22Rv1 (cell line): ENCODE data around the gene COL6A3.

Source experiments
- ZFX ChIP-seq: fragments of 450-650 bp; IDR thresholded peaks from 2 replicates; pipeline ENCODE4 v1.6.1; 2017; ENCODE audit warnings: antibody characterized with exemption, borderline replicate concordance
- TF ChIP-seq, protein P1 (sequence below): fragments of 450-650 bp; IDR thresholded peaks from 2 replicates; pipeline ENCODE4 v1.5.1; 2017; ENCODE audit warnings: mild to moderate bottlenecking

DNA sequence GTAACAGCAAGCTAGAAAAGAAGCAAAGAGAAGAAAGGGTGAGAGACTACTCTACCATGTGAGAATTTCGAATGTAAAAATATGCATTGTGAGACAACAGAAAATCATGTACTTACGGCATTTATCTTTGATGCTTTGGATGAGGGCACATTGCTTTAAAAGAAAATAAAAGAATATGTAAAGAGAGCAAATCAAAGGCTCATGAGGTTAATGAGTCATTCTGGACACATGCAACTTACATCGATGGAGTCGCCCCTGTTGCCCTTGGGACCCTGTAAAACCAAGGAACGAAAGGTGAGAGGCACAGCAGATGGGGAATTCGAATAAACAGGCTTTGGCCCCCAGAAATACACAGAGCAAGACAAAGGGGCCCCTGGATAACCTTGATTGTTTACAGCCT, 69.0 kb downstream of the COL6A3 start:
- TF ChIP-seq, protein P1, sequence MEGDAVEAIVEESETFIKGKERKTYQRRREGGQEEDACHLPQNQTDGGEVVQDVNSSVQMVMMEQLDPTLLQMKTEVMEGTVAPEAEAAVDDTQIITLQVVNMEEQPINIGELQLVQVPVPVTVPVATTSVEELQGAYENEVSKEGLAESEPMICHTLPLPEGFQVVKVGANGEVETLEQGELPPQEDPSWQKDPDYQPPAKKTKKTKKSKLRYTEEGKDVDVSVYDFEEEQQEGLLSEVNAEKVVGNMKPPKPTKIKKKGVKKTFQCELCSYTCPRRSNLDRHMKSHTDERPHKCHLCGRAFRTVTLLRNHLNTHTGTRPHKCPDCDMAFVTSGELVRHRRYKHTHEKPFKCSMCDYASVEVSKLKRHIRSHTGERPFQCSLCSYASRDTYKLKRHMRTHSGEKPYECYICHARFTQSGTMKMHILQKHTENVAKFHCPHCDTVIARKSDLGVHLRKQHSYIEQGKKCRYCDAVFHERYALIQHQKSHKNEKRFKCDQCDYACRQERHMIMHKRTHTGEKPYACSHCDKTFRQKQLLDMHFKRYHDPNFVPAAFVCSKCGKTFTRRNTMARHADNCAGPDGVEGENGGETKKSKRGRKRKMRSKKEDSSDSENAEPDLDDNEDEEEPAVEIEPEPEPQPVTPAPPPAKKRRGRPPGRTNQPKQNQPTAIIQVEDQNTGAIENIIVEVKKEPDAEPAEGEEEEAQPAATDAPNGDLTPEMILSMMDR = no peak
- no peak for TF ChIP-seq ZFX
